Bronchial epithelial cell (primary cell): Measurements from ENCODE around the gene HCN3. TPM values are rescaled to one million over a fixed set of nuclear protein-coding genes. Genes with fewer than 3 reads are reported as not detected.

ENCODE experiments used
- DNase-seq: peaks from one replicate; pipeline ENCODE4 v3.0.0-alpha.2; 2010; ENCODE audit warnings: low read depth
- FAIRE-seq: peaks from 2 replicates; lab custom pipeline; 2011; peaks lifted over from hg19 to GRCh38; lab: Jason Lieb, UNC
- H3K27me3 ChIP-seq: 2 replicates; pipeline ENCODE4 v1.5.1; 2011; ENCODE audit warnings: low read length; ENCODE audit not compliant: control insufficient read depth, insufficient read depth
- H3K36me3 ChIP-seq: 2 replicates; pipeline ENCODE4 v1.5.1; 2011; ENCODE audit warnings: low read length; ENCODE audit not compliant: control insufficient read depth, insufficient read depth
- H3K4me3 ChIP-seq: 2 replicates; pipeline ENCODE4 v1.5.1; 2011; ENCODE audit warnings: mild to moderate bottlenecking, low read depth, low read length, control low read depth
- CTCF ChIP-seq: IDR thresholded peaks from 2 replicates; pipeline ENCODE4 v1.5.1; 2011; ENCODE audit warnings: mild to moderate bottlenecking, moderate library complexity, low read length, control low read depth, inconsistent platforms; ENCODE audit not compliant: insufficient read depth, severe bottlenecking
- total RNA-seq: library from RNA; depleted of rRNA; stranded (reverse); fragments of >200 nt; gene quantifications from 2 replicates; pipeline ENCODE4 v1.2.1, GENCODE V29; 2014

HCN3 gene
- total RNA-seq, 1 donor from 2014 or later, result 1.1 TPM

GRCh38 chr1:155300024-155300423 lies 22.8 kb downstream of the HCN3 start:
- DNase-seq, result no peak
- no peaks in the 10 kb centered on the region for H3K36me3 ChIP-seq
- no peak overlapping the region for H3K4me3 ChIP-seq
- H3K27me3 ChIP-seq, result peaks cover 2% of the 10 kb centered on the region
- no peak for TF ChIP-seq CTCF
- FAIRE-seq, result no peak

GRCh38 chr1:155300553-155301329 lies 23.5 kb downstream of the HCN3 start:
- no peak for DNase-seq
- no peak for TF ChIP-seq CTCF

GRCh38 chr1:155301342-155301841 lies 24.1 kb downstream of the HCN3 start, which contains the start of gene PKLR:
TSS of gene PKLR (minus strand) at chr1:155301438. CDS start at chr1:155301395, 43 bp downstream.
- Histone ChIP-seq H3K4me3 (no peak within 1 kb of the TSS), H3K27me3 (no peaks in the 10 kb centered on the region), H3K36me3 (no peaks in the 10 kb centered on the region)
- FAIRE-seq, result no peak
- TF ChIP-seq CTCF, result no peak
- DNase-seq, result no peak

More at GRCh38 chr1:155300553-155301329, 23.5 kb downstream of the HCN3 start:
- Histone ChIP-seq H3K36me3 (no peaks in the 10 kb centered on the region), H3K27me3 (no peaks in the 10 kb centered on the region), H3K4me3 (no peak overlapping the region)
- no peak for FAIRE-seq

DNA sequence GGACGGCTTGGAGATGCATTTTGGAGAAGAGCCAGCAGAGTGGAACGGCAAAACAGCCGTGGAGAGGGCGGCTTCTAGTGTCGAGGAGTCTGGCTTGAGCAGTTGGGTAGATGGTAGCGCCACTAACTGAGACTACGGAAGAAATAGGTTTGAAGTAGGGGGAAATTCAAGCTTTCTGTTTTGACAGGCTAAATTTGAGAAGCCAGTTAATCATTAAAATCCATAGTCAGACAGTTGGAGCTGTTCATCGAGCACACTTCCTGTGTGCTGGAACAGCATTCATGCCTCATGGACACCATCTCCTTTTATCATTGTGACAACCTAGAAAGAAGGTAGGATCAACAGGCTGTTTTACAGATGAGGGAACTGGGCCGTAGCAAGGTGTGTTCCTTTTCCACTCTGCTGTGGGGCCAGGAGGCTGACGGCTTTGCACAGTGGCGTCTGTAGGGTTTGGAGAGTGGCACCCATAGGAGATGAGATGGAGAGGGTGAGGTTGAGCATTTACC lies 27.3 kb downstream of the HCN3 start:
- FAIRE-seq, result no peak
- no peak overlapping the region for H3K4me3 ChIP-seq
- no peaks in the 10 kb centered on the region for H3K36me3 ChIP-seq
- DNase-seq, result no peak
- TF ChIP-seq CTCF, result no peak
- no peaks in the 10 kb centered on the region for H3K27me3 ChIP-seq

- no peak overlapping the region for H3K4me3 ChIP-seq
- FAIRE-seq (no peak), DNase-seq (no peak)
- H3K36me3 ChIP-seq, result peaks cover 2% of the 10 kb centered on the region
- TF ChIP-seq CTCF, result no peak
- no peaks in the 10 kb centered on the region for H3K27me3 ChIP-seq
Observed at GRCh38 chr1:155305881-155306391, 28.7 kb downstream of the HCN3 start.
